Gastrocnemius medialis (tissue), 4 donors: ENCODE measurements around the gene OPCML. TPM values are rescaled to one million over a fixed set of nuclear protein-coding genes. Genes with fewer than 3 reads are reported as not detected.

Experiments
- ATAC-seq, 2 donors: fragments of 150-250 bp; one replicate each; pipeline ENCODE4 v1.9.1; 2016
- DNase-seq, 2 donors: peaks; one replicate each; pipeline ENCODE4 v3.0.0-alpha.2; 2019
- H3K27ac ChIP-seq, 4 donors: fragments of 200-600 bp; sonication (generic); 1 replicate in 1 of 4; 2 replicates in 3 of 4; pipeline ENCODE4 v1.5.1; 2016 to 2018; ENCODE audit warnings: mild to moderate bottlenecking in 2 of 4, moderate library complexity in 1 of 4
- H3K27me3 ChIP-seq, 3 donors: fragments of 200-600 bp; sonication (generic) in 2 of 3; 1 replicate in 1 of 3; 2 replicates in 2 of 3; pipeline versions ENCODE4 v1.5.1 to v1.6.0; 2016 to 2019; ENCODE audit warnings: mild to moderate bottlenecking in 1 of 3, moderate library complexity in 1 of 3
- H3K36me3 ChIP-seq, 2 donors: fragments of 200-600 bp; sonication (generic) in 1 of 2; one replicate each; pipeline ENCODE4 v1.5.1; 2017 to 2018
- H3K4me1 ChIP-seq, 2 donors: fragments of 200-600 bp; sonication (generic) in 1 of 2; one replicate each; pipeline ENCODE4 v1.5.1; 2016 to 2017; ENCODE audit warnings: mild to moderate bottlenecking in 2 of 2
- H3K4me3 ChIP-seq, 4 donors: fragments of 200-600 bp; sonication (generic) in 3 of 4; 1 replicate in 1 of 4; 2 replicates in 3 of 4; pipeline ENCODE4 v1.5.1; 2016 to 2019; ENCODE audit warnings: mild to moderate bottlenecking in 2 of 4
- H3K9me3 ChIP-seq, 3 donors: fragments of 200-600 bp; sonication (generic) in 2 of 3; 1 replicate in 1 of 3; 2 replicates in 2 of 3; pipeline ENCODE4 v1.5.1; 2016 to 2019
- POLR2A ChIP-seq, 2 donors: fragments of 450-650 bp; IDR thresholded peaks; one replicate each; pipeline ENCODE4 v1.6.1; 2017; ENCODE audit warnings: antibody characterized with exemption in 2 of 2, mild to moderate bottlenecking in 2 of 2, moderate library complexity in 2 of 2
- in situ Hi-C, 4 donors: fragments of 200-750 bp; cut with MboI; loops; one replicate each; pipeline versions ENCODE4 v1.15.0 to v1.8.0; 2017; ENCODE audit warnings: low sequenced_read_pairs in 4 of 4
- intact Hi-C: fragments of 100-400 bp; cut with DNase I; formaldehyde crosslinking; loops from one replicate; pipeline ENCODE4 v1.15.1; 2023; ENCODE audit warnings: low total_unique reads
- total RNA-seq, 4 donors: library from RNA; depleted of rRNA; stranded (reverse); fragments of >200 nt; gene quantifications; one replicate each; pipeline versions ENCODE4 v1.1.0 to v1.2.3, GENCODE V29; 2016
- TF ChIP-seq, protein P1 (sequence below), 5 experiments: fragments of 450-650 bp in 3 of 5; fragments of 200-600 bp in 2 of 5; sonication (generic) in 2 of 5; IDR thresholded peaks in 4 of 5; conservative IDR thresholded peaks in 1 of 5; 1 replicate in 4 of 5; 2 replicates in 1 of 5; pipeline ENCODE4 v1.5.1; 2016 to 2019; ENCODE audit warnings: antibody characterized with exemption in 5 of 5, mild to moderate bottlenecking in 3 of 5, moderate library complexity in 3 of 5

OPCML gene
- total RNA-seq, 4 donors from 2014 or later = not detected

- ATAC-seq = no peak
Measured at GRCh38 chr11:133500435-133500834, 31.9 kb downstream of the OPCML start.

GRCh38 chr11:133498969-133499368 lies 33.3 kb downstream of the OPCML start:
- H3K4me1 ChIP-seq = no peaks in the 10 kb centered on the region
- ATAC-seq (no peak), DNase-seq (no peak)
- no peaks in the 10 kb centered on the region for H3K27me3 ChIP-seq
- no peak overlapping the region for H3K4me3 ChIP-seq
- intact Hi-C loops (no loop called here), in situ Hi-C loops (no loop called here)
- no peaks in the 10 kb centered on the region for H3K36me3 ChIP-seq
- TF ChIP-seq POLR2A (IDR thresholded peaks at IDR 0.05) = no peak
- TF ChIP-seq, protein P1, sequence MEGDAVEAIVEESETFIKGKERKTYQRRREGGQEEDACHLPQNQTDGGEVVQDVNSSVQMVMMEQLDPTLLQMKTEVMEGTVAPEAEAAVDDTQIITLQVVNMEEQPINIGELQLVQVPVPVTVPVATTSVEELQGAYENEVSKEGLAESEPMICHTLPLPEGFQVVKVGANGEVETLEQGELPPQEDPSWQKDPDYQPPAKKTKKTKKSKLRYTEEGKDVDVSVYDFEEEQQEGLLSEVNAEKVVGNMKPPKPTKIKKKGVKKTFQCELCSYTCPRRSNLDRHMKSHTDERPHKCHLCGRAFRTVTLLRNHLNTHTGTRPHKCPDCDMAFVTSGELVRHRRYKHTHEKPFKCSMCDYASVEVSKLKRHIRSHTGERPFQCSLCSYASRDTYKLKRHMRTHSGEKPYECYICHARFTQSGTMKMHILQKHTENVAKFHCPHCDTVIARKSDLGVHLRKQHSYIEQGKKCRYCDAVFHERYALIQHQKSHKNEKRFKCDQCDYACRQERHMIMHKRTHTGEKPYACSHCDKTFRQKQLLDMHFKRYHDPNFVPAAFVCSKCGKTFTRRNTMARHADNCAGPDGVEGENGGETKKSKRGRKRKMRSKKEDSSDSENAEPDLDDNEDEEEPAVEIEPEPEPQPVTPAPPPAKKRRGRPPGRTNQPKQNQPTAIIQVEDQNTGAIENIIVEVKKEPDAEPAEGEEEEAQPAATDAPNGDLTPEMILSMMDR (IDR thresholded peaks at IDR 0.05 in 4 of 5, conservative IDR thresholded peaks at IDR 0.05 in 1 of 5) = no peak
- H3K9me3 ChIP-seq = no peaks in the 10 kb centered on the region
- H3K27ac ChIP-seq = no peak overlapping the region

More at GRCh38 chr11:133500435-133500834, 31.9 kb downstream of the OPCML start:
- H3K27me3 ChIP-seq = no peaks in the 10 kb centered on the region
- DNase-seq = no peak
- H3K4me1 ChIP-seq = no peaks in the 10 kb centered on the region
- H3K27ac ChIP-seq = no peak overlapping the region
- H3K4me3 ChIP-seq = no peak overlapping the region
- intact Hi-C loops (no loop called here), in situ Hi-C loops (no loop called here)
- no peaks in the 10 kb centered on the region for H3K9me3 ChIP-seq
- H3K36me3 ChIP-seq = no peaks in the 10 kb centered on the region
- TF ChIP-seq POLR2A (IDR thresholded peaks at IDR 0.05) = no peak
- TF ChIP-seq, protein P1 (IDR thresholded peaks at IDR 0.05 in 4 of 5, conservative IDR thresholded peaks at IDR 0.05 in 1 of 5) = no peak

GRCh38 chr11:133497477-133498140 lies 34.7 kb downstream of the OPCML start:
- no peaks in the 10 kb centered on the region for H3K36me3 ChIP-seq
- H3K9me3 ChIP-seq = no peaks in the 10 kb centered on the region
- DNase-seq (no peak), ATAC-seq (no peak)
- H3K4me3 ChIP-seq = no peak overlapping the region
- no peaks in the 10 kb centered on the region for H3K4me1 ChIP-seq
- intact Hi-C loops (no loop called here), in situ Hi-C loops (no loop called here)
- H3K27ac ChIP-seq = no peak overlapping the region
- no peaks in the 10 kb centered on the region for H3K27me3 ChIP-seq
- TF ChIP-seq POLR2A (IDR thresholded peaks at IDR 0.05) = no peak
- TF ChIP-seq, protein P1 (IDR thresholded peaks at IDR 0.05 in 4 of 5, conservative IDR thresholded peaks at IDR 0.05 in 1 of 5) = no peak

GRCh38 chr11:133492895-133493294 lies 39.4 kb downstream of the OPCML start:
- no peak overlapping the region for H3K4me3 ChIP-seq
- in situ Hi-C loops = no loop called here
- H3K36me3 ChIP-seq = no peaks in the 10 kb centered on the region
- DNase-seq = no peak
- no peaks in the 10 kb centered on the region for H3K4me1 ChIP-seq
- no peaks in the 10 kb centered on the region for H3K9me3 ChIP-seq
- TF ChIP-seq, protein P1 (IDR thresholded peaks at IDR 0.05 in 4 of 5, conservative IDR thresholded peaks at IDR 0.05 in 1 of 5) = no peak
- TF ChIP-seq POLR2A (IDR thresholded peaks at IDR 0.05) = no peak
- intact Hi-C loops = no loop called here
- no peaks in the 10 kb centered on the region for H3K27me3 ChIP-seq
- H3K27ac ChIP-seq = no peak overlapping the region
- ATAC-seq = no peak
